ENCODE data around the gene TRERF1.

GRCh38 chr6:42355416-42355815, 96.3 kb downstream of the TRERF1 start:
- no peak for TF ChIP-seq USF1 (CRISPR knock-in tag; IDR thresholded peaks at IDR 0.05)
- no peak for TF ChIP-seq CTCF (IDR thresholded peaks at IDR 0.05)
- TF ChIP-seq KAT7 (CRISPR knock-in tag; IDR thresholded peaks at IDR 0.05; ENCODE audit: borderline replicate concordance), result no peak
- TF ChIP-seq SMAD4 (CRISPR knock-in tag; IDR thresholded peaks at IDR 0.05), result no peak
- TF ChIP-seq CBFB (CRISPR knock-in tag; IDR thresholded peaks at IDR 0.05; ENCODE audit: low read depth), result no peak
- no peak for TF ChIP-seq NR3C1 (CRISPR knock-in tag; conservative IDR thresholded peaks at IDR 0.05; ENCODE audit: low read depth)
- no peak for TF ChIP-seq SMAD3 (CRISPR knock-in tag; IDR thresholded peaks at IDR 0.05; ENCODE audit: borderline replicate concordance)
- no peak for TF ChIP-seq SP1 (CRISPR knock-in tag; conservative IDR thresholded peaks at IDR 0.05)
- TF ChIP-seq ZBTB21 (CRISPR knock-in tag; IDR thresholded peaks at IDR 0.05; ENCODE audit: borderline replicate concordance), result no peak
- TF ChIP-seq IRF1 (CRISPR knock-in tag; IDR thresholded peaks at IDR 0.05), result no peak
- TF ChIP-seq RORB (CRISPR knock-in tag; IDR thresholded peaks at IDR 0.05), result no peak
- TF ChIP-seq STAT6 (CRISPR knock-in tag; conservative IDR thresholded peaks at IDR 0.05; ENCODE audit: low read depth), result no peak

Measured in WTC11 (cell line).